NCI-H226 (cell line): ENCODE data around the gene EPDR1.
A peak's percentile ranks its signal among the peaks of the same experiment; 100 is the strongest.
"Not testable (repeated sequence)": the region's sequence is repeated elsewhere in the genome, so short reads cannot be mapped to it uniquely, and the experiment has no call there.

Experiments used
- DNase-seq: peaks from one replicate; pipeline ENCODE4 v3.0.0-alpha.2; 2015

The EPDR1 gene

DNA sequence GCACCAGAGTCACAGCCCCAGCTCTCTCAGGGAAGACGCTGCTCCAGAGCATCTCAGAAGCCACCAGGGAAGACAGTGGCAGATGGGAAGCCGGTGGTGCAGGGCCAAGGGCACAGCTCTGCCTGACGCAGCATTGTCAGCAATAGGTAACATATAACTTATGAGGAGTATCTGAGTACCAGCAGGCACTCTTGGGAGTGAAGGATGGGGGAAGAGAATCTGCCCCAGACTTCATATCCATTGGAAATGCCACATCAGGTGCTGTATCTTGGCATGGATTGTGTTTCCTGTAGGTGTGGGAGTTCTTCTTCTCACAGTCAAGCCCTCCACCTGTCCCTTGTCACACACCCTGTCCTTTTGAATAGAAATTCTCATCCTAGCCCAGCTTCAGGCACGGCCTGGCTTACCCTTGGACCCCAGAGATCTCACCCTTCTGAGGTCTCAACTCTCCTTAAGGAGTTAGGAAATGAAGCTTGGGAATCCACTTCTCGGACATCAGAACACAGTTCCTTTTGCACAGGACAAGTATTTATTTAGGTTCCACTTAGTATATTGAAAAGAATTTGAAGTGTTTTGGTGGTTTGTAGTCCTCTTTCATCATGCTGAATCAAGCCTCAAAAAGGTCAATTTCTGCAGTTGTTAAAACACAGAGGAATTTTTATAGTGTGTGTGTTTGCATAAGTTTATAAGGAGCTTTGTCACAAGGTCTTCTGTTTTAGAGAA lies 9.9 kb downstream of the EPDR1 start:
- DNase-seq, result no peak

DNA sequence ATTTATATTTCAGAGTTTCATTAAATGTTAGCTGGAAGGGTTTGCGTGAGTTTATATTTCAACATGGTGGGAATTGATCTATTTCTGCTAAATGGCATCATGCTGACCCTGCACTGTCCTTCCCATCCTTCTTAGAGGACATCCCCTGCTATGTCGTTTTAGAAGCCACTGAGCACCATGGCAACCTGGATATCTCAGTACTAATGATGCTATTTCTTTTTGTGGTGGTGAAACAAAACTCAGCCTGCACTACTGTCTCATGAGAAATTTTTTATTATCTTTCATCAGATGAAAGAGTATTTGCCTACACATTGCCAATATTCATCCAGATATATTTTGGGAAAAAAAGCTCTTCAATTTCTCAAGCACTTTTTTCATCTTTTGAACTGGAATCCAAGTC lies 12.1 kb downstream of the EPDR1 start:
- no peak for DNase-seq

- no peak for DNase-seq
Observed at GRCh38 chr7:37933018-37933566, 12.7 kb downstream of the EPDR1 start.

DNA sequence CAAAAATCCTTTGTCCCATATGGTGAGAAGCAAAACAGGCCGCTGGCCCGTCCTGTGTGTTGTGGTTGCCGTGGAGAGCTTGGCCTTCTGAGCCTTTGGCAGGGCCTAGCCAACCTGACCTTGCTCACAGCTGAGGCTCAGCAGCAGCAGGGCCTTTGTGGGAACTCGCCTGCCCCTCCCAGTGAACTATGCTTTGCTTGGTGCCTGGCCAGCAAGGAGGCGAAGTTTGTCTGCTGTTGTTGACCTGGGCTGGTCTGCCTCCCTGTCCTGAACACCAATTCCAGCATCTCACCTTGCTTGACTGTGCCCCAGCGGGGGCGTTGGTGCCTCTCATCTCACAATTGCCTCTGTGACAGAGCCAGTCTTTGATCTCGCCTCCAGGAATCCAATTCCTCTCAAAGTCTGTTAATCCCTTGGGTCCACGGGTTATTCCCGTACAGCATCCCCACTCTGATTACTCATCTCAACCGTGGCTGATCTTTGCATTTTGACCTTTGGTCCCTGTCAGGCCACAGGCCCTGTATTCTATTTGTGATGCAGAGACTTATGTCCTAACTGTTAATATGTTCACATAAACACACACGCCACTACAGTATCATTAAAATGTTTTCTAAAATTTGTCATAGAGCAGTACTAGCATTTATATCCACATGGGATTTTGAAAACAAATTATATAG lies 22.6 kb downstream of the EPDR1 start:
- no peak for DNase-seq

DNA sequence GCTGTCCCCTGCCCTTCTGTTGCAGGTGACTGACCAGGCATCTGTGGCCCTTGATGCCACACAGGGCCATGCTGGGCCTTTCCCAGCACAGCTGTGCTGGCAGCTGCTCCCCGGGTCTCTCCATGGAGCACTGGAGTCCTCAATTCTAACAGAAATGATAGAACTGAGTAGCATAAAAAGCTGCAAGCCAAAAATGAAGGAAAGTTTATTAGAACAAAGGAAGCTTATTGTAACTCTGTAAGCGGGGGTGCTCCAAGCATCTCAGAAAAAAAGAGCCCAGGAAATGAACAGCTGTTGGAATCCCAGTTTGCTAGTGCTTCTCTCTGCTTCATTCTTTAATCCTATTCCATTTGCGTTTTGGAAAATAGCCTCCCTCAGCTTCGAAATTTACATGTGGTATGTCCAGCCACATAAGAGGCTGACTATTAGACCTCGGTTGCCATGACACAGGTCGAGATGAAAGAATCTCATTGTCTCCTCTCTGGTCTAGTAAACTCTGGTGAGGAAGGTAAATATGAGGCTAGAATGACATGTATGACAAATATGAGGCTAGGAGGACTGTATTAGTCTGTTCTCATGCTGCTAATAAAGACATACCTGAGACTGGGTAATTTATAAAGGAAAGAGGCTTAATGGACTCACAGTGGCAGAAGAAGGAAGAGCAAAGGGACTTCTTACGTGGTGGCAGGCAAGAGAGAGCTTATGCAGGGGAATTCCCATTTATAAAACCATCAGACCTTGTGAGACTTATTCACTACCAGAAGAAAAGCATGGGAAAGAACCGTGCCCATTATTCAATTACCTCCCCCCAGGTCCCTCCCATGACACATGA lies 23.7 kb downstream of the EPDR1 start:
- DNase-seq, result no peak

GRCh38 chr7:37944737-37945054 lies 24.3 kb downstream of the EPDR1 start:
- no peak for DNase-seq

DNA sequence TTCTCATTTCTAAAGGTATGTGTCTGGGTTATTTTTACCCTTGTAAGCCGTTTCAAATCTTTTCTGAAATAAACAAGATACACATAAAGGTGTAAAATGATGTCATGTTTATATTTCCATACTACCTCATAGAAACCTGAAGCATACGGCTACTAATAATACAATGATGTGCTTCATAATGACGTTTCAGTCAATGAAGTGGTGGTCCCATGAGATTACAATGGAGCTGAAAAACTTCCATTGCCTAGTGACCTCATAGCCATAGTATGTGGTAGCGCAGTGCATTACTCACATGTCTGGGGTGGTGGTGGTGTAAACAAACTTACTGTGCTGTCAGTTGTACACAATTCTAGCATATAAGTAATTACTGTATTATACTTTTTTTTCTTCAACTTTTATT lies 24.9 kb downstream of the EPDR1 start:
- peak; percentile 32 for DNase-seq

GRCh38 chr7:37947138-37947940 lies 26.9 kb downstream of the EPDR1 start:
- DNase-seq, result no peak

GRCh38 chr7:37947941-37948210 lies 27.4 kb downstream of the EPDR1 start:
- DNase-seq, result no peak

GRCh38 chr7:37952240-37952639 lies 31.8 kb downstream of the EPDR1 start:
- no peak for DNase-seq

- DNase-seq, result not testable (repeated sequence)
Observed at GRCh38 chr7:37954217-37954616, 33.8 kb downstream of the EPDR1 start.

- no peak for DNase-seq
Observed at GRCh38 chr7:37956791-37957190, 36.4 kb downstream of the EPDR1 start.

- DNase-seq, result no peak
Observed at GRCh38 chr7:37957221-37957970, 37.0 kb downstream of the EPDR1 start.

DNA sequence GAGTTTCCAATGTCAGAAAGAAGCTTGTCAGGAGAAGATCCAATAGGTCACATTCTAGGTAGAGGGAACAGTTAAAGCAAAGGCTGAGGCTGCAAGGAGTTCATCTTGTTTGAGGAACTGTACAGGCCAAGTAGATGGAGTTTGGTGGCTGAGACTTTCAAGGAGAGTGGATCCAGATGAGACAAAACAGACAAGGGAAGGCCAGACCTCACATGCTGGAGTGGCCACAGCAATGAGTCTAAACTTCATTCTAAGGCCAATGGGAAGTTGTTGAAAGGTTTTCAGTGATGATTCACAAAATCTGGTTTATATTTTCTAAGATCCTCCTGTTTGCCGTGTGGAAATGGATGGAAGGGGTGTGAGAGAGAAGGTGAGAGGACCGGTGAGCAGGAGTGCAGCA lies 40.0 kb downstream of the EPDR1 start:
- no peak for DNase-seq

DNA sequence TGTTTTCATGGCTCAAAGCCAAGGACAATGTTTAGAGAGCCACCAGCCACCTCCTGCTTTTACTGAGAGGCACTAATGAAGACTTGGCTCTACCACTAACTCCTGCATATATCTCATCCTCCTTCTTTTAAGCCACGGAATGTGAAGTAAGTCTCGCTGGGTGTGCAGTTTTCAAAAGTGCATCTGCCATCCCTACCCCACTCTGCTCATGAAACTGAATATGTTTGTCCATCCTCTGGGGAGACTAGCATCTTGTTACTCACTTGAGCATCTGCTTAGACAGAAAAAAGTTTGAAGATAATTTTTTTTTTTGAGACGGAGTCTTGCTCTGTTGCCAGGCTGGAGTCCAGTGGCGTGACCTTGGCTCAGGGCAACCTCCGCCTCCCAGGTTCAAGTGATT lies 40.8 kb downstream of the EPDR1 start:
- no peak for DNase-seq

GRCh38 chr7:37964196-37964595 lies 43.8 kb downstream of the EPDR1 start:
- DNase-seq, result no peak

GRCh38 chr7:37970211-37970610 lies 49.8 kb downstream of the EPDR1 start:
- no peak for DNase-seq

GRCh38 chr7:37971491-37971890 lies 51.1 kb downstream of the EPDR1 start:
- no peak for DNase-seq

GRCh38 chr7:37973915-37974314 lies 53.5 kb downstream of the EPDR1 start:
- peak; percentile 53 for DNase-seq

DNA sequence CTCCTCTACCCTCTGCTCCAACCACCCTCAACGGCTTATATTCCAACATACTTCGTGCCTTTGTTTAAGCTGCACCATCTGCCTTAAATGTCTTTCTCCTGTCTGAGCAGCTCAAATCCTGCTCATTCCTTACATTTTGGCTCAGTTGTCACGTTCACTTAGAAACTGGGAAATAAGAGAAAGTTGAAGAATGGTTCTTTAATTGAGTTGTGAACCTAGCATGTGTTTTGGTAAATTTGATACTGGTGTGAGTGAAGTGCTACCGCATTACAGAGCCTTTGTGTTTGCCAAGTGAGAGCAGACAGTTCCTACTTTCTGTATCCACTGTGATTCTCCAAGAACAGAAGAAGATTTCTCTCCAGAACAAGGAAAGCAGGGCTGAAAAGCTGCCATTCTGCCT lies 54.3 kb downstream of the EPDR1 start:
- no peak for DNase-seq

GRCh38 chr7:37977243-37977642 lies 56.8 kb downstream of the EPDR1 start:
- no peak for DNase-seq

GRCh38 chr7:37981664-37982063 lies 61.2 kb downstream of the EPDR1 start:
- no peak for DNase-seq
